ENCODE data around the gene SPATA13.
"Not testable (repeated sequence)": the region's sequence is repeated elsewhere in the genome, so short reads cannot be mapped to it uniquely, and the experiment has no call there.

Gene SPATA13

GRCh38 chr13:24202215-24202614, 41.7 kb downstream of the SPATA13 start:
- DNase-seq: no peak

GRCh38 chr13:24203273-24203672, 42.8 kb downstream of the SPATA13 start:
- DNase-seq: no peak

GRCh38 chr13:24203811-24204210, 43.3 kb downstream of the SPATA13 start:
- DNase-seq: no peak

- not testable (repeated sequence) for DNase-seq
These were observed 44.6 kb downstream of the SPATA13 start for GRCh38 chr13:24205076-24205475.

GRCh38 chr13:24207841-24208667, 47.5 kb downstream of the SPATA13 start:
- DNase-seq: peak; percentile 30

- DNase-seq: no peak
These were observed 48.6 kb downstream of the SPATA13 start for GRCh38 chr13:24209138-24209537.

GRCh38 chr13:24212254-24212653, 51.7 kb downstream of the SPATA13 start:
- DNase-seq: no peak

GRCh38 chr13:24212674-24213073, 52.2 kb downstream of the SPATA13 start:
- no peak for DNase-seq

GRCh38 chr13:24213932-24214331, 53.4 kb downstream of the SPATA13 start:
- DNase-seq: no peak

GRCh38 chr13:24214528-24214927, 54.0 kb downstream of the SPATA13 start:
- no peak for DNase-seq

- no peak for DNase-seq
These were observed 54.6 kb downstream of the SPATA13 start for GRCh38 chr13:24215126-24215525.

GRCh38 chr13:24215732-24216131, 55.2 kb downstream of the SPATA13 start:
- DNase-seq: no peak

GRCh38 chr13:24216176-24216575, 55.7 kb downstream of the SPATA13 start:
- no peak for DNase-seq

- DNase-seq: not testable (repeated sequence)
These were observed 56.3 kb downstream of the SPATA13 start for GRCh38 chr13:24216779-24217178.

- no peak for DNase-seq
These were observed 57.2 kb downstream of the SPATA13 start for GRCh38 chr13:24217601-24218281.

GRCh38 chr13:24218338-24218737, 57.8 kb downstream of the SPATA13 start:
- no peak for DNase-seq

- DNase-seq: no peak
These were observed 58.5 kb downstream of the SPATA13 start for GRCh38 chr13:24218977-24219376.

- DNase-seq: peak; percentile 32
These were observed 59.7 kb downstream of the SPATA13 start for GRCh38 chr13:24220086-24220703.

- no peak for DNase-seq
These were observed 60.5 kb downstream of the SPATA13 start for GRCh38 chr13:24221007-24221406.

- DNase-seq: no peak
These were observed 62.2 kb downstream of the SPATA13 start for GRCh38 chr13:24222756-24223155.

- no peak for DNase-seq
These were observed 63.1 kb downstream of the SPATA13 start for GRCh38 chr13:24223341-24224231.

- DNase-seq: no peak
These were observed 63.7 kb downstream of the SPATA13 start for GRCh38 chr13:24224232-24224680.

- no peak for DNase-seq
These were observed 64.5 kb downstream of the SPATA13 start for GRCh38 chr13:24225062-24225461.
